HG03442 (cell line): ENCODE results near the gene PKD1L1.
"Not testable (repeated sequence)": the region's sequence is repeated elsewhere in the genome, so short reads cannot be mapped to it uniquely, and the experiment has no call there.

ENCODE experiments used
- ATAC-seq: cut with Tn5 transposase; IDR thresholded peaks from one replicate; pipeline ENCODE4 v1.9.1; 2021; ENCODE audit warnings: mild to moderate bottlenecking, moderate library complexity; ENCODE audit not compliant: unreplicated experiment

PKD1L1 gene

DNA sequence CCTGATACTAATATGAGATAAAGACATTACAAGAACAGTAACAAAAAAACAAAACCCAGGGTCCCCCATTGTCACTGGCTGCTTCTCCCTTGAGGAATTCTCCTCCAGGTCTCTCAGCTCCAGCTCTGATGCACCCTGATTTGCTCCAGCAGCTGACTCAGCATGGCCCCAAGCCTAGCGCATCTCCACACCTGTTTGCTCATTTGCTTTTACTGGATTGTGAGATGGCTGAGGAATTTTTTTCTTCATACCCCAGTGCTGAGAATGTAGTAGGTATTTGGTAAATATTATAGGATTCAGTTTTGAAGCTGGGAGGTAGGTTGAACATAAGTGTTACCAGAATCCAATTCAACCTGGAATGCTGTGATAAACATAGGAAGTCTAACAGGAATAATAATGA, 171.9 kb downstream of the PKD1L1 start:
- no peak for ATAC-seq

- ATAC-seq, result no peak
Measured at GRCh38 chr7:47775238-47775637, 173.0 kb downstream of the PKD1L1 start.

GRCh38 chr7:47772492-47772891, 175.8 kb downstream of the PKD1L1 start:
- no peak for ATAC-seq

DNA sequence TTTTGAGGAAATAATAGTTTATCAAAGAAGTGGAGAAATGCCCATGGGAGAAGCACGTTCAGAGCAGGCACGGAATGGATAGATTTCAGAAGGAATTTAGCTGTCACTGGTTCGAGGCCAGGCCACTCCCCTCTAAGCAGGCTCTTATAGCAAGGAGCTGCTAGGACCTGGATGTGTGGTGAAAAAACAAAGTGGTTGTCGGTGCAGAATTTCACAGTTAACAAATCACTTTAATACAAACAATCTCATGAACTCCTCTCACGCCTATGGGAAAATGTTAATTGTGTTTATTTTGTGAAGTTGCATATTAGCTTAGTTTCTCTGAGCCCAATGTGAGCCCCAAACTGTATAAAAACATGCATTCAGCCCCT, 176.3 kb downstream of the PKD1L1 start:
- no peak for ATAC-seq

DNA sequence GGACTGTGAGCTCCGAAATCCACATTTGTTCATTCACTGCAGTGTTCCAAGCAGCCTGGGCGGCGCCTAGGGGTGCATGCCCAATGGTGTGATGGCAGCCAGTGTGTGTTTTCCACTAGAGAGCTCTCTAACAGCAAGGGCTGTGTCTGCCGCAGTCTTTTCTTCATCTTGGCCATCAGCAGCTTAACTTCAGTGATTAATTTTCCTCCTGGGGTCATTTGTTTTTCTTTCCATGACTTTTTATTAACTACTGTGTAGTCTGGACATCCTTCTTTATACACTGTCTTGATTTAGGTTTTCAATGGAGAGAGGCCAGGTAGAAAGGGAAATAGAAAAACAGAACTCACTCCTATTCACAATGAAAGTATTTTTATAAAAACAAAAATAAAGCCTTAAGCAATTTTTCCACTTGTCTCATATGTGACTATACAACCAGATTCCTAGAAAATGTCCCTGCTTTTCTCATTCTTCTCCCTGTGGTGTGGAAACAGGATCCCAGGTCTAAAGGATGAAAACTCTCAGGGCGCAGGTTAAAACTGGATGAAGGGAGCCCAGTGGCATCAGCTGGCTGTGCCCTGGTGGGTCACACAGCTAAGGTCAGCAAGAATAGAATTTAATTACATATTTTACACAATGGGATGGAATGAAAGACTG, 176.8 kb downstream of the PKD1L1 start:
- ATAC-seq, result no peak

GRCh38 chr7:47766126-47766525, 182.1 kb downstream of the PKD1L1 start:
- ATAC-seq, result no peak

DNA sequence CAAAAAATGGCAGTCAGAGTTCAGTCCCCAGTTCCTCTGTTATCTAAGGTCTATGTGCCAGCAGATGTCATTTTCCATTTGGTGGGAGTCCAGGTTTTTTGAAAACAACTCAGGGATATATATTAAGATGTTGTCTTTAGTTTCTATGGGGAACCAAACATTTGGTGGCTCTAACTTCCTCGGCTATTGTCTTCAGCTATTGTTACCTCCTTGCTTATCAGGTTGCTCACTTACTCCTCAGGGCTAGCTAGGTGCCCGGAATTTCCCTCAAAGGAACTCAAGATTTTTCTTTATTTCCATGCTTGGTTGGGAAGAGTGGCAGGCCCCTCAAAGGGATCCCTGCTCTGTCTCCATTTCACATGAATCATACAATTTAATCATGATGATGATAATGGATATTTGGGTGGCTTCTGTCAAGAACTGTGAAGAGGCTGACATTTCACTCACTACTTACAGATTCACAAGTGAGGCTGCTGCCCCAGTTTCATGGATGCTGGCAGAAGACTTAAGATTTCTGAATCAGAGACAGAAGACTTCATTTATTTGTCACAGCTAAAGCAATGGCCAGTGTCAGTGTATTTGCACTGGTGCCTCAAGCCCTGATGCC, 182.8 kb downstream of the PKD1L1 start:
- ATAC-seq, result no peak

DNA sequence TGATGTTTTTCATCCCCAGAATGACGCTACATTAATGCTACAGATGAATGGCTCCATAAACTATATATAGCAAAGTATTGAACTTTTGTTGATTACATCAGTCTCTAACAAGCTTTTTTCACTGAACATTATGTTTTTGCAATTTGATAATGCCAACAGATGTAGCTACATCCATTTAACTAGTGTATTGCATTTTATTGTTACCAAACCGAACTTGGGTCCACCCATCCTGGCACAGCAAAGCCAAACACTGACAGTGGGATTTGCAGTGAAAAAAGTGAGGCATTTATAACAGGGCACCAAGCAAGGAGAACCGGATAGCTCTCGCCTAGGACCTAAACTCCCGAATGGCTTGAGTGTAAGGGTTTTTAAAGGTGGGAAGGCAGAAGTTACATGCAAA, 183.5 kb downstream of the PKD1L1 start:
- no peak for ATAC-seq

DNA sequence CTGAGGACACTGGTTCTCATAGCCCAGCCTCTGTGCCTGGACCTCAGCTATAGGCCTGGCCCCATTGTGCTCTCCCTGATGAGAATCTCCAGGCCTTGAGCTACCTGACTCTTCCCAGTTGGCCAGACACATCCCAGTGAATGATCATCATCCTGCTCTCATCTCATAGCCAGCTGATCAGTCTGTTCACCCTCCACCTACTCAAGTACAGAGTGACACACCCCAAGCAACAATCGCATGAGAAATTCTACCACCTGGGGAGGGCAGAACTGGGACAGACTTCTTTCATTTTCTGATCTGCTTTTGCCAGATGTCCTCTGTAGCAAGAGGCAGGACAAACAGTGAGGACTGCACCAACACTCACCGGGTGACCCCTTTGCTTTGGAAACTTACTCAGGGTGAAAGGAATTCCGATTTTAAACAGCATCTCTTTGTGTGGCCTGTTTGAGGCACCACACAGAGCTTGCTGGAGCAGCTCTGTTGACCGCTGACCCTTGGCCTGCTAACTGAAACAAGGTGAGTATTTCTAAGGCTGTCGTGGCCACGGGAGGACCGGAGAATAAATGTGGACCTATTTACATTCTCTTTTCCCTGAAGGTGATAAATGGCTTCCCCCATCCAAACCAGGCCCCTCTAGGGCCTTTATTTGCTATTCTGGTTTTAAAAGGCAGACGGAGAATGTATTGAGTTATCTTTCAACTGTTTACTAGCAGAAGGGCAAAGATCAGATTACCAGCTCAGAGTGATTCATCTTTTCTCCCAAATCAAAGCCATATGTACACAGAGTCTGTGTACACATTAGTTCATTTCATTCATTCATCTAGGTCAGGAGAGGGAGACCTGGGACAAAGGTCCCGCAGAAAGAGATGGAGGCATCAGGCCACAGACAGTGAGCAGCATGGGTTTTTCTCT, 184.9 kb downstream of the PKD1L1 start:
- no peak for ATAC-seq

GRCh38 chr7:47762746-47763062, 185.6 kb downstream of the PKD1L1 start:
- no peak for ATAC-seq

DNA sequence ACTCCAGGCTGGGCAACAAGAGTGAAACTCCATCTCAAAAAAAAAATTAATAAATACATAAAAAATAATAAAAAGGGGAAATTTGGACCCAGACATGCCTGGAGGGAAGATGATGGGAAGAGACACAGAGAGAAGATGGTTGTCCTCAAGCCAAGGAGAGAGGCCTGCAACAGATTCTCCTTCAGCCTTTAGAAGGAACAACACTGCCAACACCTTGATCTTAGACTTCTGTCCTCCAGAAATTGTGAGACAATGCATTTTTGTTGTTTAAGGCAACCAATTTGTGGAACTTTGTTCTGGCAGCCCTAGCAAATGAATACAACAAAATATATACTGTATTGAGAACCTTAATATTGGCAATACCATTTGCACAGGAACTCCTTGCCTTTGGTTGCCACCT, 186.1 kb downstream of the PKD1L1 start:
- ATAC-seq, result no peak

DNA sequence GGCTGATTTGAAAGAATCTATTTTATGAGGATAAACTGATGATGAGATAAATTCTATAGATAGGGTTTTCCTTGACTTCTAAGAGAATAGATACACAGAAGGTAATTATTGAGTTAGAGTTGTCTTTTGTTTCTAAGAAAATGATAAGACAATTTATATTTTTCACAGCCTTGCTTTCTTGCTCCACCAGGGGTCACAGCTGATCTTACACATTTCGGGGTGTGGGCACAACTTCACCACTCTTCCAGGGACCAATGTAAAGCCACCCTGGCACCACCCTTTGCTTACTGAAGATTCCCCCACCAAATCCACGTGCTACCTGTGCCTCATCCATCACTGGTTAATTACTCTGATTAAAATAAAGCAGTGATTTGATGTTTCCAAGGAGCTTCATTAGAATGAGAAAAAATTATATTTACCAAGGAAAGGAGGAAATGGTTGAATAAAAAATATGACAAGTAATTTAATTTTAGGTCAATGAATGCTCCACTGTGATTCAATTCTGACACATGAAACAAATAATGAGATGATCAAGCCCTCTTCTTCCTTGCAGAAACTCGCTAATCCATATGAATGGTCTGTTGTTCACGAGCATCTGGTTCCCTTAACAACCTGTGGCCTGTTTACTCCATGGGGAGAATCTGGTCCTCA, 189.1 kb downstream of the PKD1L1 start:
- ATAC-seq, result no peak

DNA sequence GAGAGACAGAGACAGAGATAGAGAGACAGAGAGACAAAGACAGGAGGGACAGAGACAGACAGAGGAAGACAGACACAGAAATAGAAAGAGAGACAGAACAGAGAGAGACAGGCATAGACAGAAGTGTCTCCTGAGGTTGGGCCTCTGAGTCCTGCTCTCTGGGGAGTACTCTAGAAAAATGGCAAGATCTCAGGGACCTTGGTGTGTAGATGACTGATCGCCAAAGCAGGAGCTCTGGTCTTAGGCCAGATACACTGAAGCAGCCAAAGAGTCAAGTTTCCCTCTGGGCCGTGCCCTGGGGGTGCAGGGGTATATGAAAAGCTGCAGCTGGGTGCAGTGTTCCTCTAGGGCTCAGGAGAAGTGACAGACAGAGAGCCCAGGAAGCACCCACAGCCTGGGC, 189.7 kb downstream of the PKD1L1 start:
- no peak for ATAC-seq

DNA sequence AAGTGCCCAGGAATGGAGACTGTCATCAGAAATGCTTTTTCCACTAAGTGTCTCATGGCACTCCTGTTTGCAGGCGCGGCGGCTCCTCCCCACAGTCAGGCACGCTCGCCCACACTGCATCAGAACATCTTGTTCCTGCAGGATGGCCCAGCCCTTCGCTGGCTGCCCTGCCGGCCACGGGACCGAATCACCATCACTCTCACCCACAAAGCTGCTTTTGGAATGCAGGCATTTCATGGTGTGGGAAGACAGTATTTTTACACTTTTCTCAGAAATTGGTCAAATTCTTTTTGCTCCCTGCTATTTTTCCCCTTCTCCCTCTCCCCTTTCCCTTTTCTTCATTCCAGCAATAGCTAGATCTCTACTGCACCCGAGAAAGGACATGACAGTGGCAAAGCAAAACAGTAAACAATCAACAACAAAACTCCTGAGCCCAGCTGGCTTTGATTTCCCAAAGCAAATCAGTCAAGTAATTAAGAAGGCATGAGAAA, 190.3 kb downstream of the PKD1L1 start:
- ATAC-seq, result no peak

DNA sequence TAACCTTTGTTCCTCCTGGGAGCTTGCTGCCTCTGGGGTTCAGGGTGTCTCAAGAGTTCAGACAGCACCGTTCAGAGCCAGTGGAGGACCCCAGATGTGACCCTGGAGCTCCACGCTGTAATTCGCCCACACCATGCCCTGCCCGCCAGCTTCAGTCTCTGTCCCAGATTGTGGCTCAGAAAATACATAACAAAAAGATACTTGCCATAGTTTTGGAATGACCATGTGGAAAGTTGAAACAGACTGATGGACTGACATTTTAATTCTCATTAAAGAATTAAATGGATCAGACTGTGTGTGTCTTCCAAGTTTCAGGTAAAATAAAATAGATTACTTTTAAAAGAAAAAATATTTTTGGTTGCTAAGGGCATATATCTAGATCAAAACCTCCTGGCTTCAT, 191.6 kb downstream of the PKD1L1 start:
- no peak for ATAC-seq

DNA sequence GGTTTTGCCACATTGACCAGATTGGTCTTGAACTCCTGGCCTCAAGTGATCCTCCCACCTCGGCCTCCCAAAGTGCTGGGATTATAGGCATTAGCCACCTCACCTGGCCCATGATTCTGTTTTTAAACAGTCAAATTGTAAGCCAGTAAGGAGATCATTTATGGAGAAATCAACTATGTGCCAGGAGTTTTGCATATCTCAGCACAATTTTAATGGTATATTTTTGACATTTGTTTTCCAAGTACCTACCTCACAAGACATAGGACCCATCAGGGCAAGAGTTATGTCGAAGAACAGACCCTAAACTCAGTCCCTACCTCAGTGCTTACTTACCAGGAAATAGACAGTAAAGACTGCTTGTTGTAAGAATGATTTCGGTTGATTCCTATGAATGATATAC, 193.0 kb downstream of the PKD1L1 start:
- ATAC-seq, result no peak

DNA sequence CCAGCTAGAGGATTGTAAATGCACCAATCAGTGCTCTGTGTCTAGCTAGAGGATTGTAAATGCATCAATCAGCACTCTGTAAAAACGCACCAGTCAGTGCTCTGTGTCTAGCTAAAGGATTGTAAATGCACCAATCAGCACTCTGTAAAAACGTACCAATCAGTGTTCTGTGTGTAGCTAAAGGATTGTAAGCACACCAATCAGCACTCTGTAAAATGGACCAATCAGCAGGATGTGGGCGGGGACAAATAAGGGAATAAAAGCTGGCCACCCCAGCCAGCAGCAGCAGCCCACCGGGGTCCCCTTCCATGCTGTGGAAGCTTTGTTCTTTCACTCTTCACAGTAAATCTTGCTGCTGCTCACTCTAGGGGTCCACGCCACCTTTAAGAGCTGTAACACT, 196.5 kb downstream of the PKD1L1 start:
- ATAC-seq, result not testable (repeated sequence)

GRCh38 chr7:47751043-47751442, 197.2 kb downstream of the PKD1L1 start:
- ATAC-seq, result no peak

DNA sequence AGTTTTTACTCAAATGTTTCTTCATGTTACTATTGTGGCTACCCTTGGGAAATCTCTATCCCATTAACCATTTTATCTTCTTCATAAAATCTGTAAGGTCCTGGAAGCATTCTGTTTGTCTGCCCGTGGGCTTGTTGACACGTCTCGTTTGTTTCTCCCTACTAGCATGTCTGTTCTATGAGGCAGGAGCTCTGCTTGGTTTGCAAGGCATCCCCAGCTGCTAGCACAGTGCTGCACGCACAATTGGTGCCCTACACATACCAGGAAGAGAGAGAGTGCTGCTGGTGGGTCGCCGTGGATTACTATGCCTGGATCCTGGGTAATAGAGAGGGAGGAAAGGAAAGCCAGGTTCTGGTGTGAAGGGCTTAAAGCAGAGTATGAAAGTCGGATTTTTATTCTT, 200.2 kb downstream of the PKD1L1 start:
- ATAC-seq, result no peak

DNA sequence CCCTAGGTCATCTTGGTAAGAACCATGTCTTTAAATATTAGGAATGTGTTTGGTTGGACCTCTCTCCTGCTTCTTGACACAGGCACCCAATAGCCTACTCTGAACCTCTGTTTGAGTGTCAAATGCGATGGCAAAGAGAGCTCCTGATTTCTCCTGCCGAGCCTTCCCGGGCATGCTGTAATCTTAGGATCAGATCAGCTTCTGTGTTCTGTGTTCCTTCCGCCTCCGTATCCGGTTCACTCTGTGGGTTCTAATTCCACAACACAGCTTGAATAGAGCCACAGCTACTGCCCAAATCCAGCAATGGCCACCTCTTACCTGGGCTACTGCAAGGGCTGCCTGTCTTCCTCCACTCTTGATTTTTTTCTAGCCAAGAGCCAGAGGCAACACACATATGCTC, 201.1 kb downstream of the PKD1L1 start:
- no peak for ATAC-seq

DNA sequence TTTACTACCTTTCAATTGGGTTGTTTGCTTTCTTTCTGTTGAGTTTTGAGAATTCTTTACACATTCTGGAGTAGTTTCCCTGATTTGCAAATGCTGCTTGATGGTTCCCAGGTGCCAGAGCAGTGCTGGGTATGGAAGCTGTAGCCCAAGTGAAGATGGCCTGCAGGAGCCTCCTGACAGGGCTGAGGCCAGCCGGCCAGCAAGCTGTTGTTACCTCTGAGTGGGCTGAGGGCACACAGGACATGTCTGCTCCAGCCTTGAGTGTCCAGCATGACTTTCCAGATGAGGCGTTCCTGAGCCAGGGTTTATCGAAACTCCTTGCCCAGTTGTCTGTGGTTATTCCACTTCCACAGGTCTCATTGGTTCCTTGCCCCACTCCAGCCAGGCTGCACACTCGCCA, 201.8 kb downstream of the PKD1L1 start:
- no peak for ATAC-seq

DNA sequence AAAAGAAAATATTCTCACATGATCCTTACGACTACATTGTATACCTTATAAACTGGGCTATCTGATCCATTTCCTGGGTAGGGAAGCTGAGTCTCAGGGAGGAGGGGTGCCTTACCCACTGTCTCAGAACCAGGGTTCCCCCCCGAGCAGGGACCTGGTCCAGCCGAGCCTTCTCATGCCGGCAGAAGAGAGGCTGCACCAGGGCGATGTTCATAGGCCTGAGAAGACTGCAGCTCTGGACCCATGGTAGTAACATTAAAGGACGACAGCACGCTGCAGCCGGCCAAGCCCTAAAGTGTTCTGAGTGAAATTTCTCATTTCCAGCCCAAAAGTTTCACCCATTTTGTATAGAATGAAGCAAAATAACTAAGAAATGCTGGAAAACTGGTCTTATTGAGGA, 203.4 kb downstream of the PKD1L1 start:
- no peak for ATAC-seq
